ENCODE measurements around the gene ENAH.
"Not testable (repeated sequence)": the region's sequence is repeated elsewhere in the genome, so short reads cannot be mapped to it uniquely, and the experiment has no call there.

Gene ENAH

DNA sequence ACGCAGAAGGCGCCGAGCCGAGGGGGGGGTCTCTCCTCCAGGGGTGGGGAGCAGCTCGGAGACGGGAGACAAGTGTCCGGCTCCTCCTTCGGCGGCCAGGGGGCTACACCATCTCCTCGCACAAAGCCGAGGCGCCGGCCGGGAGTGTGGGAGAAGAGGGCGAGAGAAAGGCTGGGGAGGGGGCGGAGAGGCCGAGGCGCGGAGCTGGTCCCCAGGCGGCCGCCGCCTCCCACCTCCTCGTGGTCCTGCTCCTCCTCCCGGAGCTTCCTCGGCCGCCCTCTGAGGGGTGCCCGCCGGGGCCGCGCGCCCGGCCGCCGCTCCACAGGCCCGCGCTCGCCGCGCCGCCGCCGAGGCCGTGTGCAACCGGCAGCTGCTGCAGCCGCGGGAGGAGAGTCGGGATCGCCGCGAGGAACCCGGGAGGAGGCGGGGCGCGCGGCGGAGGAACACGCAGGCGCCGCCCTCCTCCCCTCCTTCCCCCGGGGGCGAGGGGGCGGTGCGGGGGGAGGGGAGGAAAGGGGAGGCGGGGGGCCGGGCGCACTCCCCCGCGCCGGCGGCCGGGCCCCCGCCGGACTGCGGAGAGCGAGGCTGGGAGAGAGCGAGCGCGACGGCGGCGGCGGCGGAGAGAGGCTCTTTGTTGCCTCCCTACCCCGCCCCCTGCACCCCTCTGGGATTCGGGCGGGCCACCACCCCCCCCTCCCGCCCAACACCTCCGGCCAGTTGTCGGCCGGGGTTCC, at the start of gene ENAH:
ENAH (minus strand) TSS at position 395 of the 734 bp plus-strand sequence. CDS start 433 bp downstream, outside the sequence.
- DNase-seq = peak; percentile 28 to 84

DNA sequence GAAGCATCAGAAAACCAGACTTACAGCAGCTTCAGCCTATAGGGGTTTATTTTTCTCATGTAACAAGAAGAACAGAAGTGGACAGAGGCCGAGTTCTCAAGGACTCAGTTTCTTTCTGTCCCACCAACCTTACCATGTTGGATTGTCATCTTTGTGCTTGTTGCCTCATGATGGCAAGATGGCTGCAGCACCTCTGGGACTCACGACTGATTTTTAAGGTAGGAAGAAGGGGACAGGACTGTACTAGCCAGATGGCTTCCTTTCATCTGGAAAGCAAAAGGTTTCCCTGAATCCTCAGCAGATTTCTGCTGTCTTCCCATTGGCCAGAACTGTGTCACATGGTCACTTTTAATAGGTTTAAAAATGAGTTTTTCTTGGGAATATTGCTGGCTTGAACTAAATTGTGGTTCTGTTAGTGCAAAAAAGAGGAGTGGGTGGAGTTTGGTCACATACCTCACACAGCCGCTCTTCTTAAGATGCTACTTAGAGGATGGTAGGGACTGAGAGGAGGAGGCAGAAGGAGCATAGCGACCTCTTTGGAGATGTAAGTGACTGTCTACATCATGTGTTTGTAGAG, 48.1 kb upstream of the ENAH start:
- DNase-seq = no peak

DNA sequence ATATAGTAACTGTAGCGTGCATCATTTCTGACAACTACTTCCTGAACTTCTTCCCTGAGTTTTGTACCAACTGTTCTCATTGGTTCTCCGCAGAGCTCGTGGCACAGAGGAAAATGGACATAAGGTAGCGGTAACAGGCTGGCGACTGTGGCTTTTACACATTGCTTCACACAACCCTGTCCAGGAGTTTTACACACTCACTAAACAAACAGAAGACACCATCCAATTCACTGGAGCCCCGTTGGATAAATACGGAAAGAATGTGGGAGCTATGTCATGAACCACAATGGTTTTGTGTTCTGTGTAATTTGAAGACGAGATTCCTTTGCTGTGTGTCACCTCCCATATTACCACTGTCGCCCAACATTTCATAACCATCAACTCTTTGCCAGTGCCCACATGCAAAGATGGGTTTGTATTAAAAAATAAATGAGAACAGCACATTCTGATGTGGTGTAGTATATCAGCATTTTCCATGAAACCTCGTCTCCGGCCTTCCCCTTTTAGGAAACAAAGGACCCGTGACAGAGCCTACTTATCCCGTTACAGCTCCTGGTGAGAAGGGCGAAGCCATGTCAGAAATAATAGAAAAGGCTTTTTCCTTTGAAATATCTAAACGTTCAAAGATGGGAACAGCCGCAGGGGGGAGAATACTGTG, 47.4 kb upstream of the ENAH start:
- DNase-seq = no peak

DNA sequence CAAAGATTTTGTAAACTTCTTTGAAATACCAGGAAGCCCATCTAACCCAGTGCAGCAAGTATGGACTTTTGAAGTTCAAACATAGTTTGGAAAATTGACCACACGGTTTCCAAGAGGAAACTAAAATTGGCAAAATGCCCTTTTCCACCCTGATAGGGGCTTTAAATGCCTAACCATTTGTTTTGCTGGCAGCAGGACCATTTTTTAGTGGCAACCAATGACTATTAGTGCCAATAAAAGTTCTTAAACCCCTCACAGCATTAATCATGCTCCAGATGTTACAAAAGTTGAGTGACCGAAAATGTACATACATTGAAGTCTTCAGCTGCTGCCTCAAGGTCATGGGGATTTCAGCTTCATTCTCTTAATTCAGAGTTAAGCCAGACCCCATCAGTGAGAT, 46.4 kb upstream of the ENAH start:
- no peak for DNase-seq

DNA sequence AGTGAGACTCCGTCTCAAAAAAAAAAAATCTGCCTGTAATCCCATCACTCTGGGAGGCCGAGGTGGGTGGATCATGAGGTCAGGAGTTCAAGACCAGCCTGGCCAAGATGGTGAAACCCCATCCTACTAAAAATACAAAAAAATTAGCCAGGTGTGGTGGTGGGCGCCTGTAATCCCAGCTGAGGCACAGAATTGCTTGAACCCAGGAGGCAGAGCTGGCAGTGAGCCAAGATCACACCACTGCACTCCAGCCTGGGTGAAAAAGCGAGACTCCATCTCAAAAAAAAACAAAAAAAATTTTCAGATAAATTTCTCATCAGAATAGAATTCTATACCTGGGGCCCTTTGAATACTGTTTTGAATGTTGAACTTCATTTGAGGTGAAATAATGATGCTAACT, 45.3 kb upstream of the ENAH start:
- DNase-seq = not testable (repeated sequence)

DNA sequence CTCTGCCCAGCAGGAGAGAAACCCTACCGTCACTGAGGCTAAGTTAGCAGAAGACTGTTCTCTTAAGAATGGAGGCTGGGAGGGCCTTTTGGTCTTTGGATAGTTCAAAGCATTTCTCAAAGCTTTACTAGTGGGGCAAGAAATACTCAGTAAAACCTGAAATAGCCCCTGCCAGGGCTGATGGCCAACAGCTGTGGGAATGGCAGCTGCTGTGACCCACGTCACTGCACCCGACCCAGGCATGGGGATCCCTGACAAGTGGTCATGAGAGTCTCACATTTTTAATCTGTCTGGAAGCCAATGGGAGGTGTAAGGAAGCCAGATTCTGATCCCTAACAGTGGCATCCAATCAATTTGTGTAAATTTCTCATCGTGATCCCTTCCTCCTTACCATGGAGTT, 44.5 kb upstream of the ENAH start:
- DNase-seq = no peak

DNA sequence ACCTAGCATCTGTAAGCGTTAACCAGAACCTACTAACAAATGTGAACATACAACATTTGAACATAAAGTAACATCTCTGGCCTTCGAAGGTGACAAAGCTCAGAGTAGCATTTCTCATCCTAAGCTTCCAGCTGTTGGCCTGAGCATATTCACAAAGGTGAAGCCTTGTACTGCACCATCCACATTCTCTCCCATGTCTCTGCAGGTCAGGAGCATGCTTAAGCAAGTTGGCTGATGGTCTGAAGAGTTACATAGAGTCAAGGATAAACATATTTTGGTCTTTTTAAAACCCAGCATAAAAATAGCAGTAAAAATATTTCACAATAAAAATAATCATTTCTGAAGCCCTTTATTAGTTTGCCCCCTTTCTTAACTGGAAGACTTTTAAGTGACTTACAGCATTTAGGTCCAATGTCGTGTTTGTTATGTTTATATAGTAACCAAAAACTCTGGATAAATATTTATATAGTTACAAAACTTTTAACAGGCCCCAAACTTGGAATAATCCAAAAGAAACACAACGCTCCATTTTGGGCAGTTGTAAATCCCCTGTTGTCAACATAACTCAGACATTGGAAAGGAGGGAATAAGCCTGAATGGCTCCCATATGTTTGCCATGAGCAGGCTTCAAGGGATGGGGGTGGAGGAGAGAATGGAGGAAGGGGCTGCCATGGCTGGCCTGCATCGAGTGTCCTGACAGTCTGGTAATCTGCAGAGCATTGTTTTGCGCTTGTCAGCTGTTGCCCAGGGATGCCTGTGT, 42.8 kb upstream of the ENAH start:
- DNase-seq = no peak

DNA sequence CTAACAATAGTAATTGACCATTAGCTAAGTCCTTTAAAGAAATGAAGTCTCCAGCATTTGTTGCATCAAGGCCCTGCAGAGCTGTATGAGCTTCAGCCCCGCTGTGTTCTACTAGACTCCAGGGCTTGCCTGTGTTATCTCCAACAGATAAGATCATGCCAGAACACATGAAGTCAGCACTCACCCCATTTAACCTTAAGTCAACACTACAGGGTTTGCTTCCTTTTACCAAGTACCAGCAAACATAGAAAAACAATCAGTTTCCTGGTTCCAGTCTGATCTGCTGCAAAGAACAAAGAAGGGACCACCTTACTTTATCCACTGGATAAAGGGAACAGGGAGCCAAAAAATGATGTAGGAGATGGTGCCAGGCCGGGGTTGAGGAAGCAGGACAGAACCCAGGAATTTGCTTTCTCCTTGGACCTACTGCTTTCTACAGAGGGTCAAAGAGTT, 41.3 kb upstream of the ENAH start:
- DNase-seq = no peak

DNA sequence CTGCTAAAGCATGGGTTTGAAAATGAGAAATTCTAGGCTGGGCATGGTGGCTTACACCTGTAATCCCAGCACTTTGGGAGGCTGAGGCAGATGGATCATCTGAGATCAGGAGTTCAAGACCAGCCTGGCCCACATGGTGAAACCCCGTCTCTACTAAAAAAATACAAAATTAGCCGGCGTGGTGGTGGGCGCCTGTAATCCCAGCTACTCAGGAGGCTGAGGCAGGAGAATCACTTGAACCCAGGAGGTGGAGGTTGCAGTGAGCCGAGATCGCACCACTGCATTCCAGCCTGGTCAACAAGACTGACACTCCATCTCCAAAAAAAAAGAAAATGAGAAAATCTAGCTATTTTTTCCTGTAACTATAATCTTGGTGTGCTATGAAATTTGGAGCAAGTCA, 40.8 kb upstream of the ENAH start:
- not testable (repeated sequence) for DNase-seq

DNA sequence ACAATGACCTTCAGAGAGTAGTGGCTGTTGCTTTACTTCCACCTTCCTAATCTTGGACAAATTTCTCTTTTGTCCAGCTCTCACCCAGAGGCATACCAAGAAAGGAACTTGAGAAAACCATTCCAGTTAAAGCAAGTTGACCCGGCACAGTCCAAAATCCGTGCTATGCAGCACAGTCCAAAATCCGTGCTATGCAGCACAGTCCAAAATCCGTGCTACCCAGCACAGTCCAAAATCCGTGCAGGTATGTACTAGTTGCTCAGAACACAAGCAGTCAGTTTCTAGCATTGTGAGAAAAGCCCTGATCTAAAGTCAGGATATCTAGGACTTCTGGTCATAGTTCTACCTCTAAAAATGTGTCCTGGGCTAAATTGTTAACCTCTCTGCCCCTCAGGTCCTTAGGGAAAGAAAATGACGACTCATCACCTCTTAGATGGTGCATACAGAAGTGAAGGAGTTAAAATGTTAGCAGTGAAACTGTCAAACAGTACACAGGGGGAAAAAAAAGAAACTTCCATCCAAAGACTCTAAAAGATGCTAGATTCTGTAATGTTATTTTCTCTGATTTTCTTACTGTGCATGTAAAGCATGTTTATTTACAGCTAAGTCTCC, 40.3 kb upstream of the ENAH start:
- no peak for DNase-seq

DNA sequence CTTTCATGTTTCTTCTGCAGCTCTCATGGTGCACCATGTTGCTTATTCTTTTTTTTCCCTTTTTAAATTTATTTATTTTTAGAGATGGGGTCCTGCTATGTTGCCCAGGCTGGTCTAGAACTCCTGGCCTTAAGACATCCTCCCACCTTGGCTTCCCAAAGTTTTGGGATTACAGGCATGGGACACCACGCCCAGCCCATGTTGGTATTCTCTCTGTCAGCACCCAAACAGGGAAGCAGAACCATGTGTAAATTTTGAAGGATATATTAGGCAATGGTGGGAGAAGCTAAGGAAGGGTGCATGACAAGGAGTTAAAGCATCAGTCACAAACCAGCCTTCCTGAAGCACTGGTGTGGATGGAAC, 39.6 kb upstream of the ENAH start:
- DNase-seq = no peak

DNA sequence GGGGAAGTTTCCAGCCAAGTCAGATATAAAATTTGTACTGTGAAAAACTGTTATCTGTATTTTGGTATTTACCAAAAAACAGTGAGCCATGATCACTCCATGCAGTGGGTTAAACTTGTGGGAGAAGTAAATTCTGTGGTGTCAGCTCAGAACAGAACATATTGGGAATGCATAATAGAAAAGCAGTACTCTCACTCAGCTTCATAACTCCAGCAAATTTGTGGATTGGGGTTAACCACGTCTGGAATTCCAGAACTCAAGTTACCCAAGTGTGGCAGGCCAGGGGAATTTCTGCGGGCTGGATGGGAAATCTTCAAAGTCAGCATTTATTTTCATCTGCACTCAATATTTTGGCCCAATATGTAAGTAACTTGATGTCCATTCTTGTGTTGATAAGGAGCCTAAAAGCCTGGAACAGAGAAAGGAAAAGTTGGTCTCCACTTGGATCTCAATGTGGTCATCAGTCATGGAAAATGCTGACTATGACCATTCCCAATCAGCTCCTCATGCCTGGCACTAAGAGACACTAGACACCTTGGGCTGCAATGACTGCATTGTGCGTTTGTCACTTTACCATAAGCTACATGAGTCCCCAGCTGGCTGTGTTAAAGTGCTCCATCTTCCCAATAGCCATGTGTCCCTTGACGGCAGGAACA, 39.1 kb upstream of the ENAH start:
- no peak for DNase-seq

DNA sequence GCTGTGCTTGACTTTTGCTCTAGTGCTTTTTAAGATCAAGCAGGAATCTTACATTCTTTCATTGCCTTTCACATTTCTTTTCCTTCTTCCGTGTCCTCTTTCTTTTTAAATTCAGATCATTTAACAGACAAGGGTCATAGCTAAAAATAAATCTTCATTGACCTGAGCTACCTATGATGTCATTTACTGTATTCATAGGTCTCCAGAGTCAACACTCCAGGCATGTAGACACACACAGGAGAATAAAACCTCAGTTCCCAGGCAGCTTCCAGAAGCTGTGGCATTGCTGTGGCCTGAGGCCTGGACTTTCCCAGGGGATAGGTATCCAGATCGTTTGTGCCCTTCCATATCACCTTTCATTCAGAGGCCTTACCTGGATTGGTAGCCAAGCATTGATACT, 38.5 kb upstream of the ENAH start:
- no peak for DNase-seq

DNA sequence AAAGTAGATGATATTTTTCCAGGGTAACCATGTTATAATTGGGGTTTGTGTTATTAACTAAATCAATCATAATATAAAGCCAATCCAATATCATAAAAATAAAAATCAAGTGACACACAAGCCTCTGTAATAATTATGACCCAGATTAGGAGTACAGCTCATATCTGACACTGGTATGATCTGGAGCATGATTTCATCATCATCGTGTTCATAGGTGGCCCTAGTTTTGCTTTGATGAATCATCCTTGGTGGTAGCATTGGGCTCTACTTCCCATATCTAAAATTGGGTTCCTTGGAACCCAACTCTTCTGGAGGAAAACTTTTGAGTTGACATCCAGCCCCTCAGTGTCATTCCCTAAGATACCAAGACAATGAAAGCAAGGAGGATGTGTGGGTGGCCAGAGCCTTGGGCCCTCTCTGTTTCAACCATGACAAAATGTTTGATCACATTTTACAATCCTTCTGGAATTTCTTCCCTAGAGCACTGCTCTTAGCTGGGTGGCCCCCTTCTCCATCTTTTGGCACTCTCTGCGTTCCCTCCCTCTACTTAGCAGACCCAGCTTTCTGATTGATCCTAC, 37.0 kb upstream of the ENAH start:
- no peak for DNase-seq

DNA sequence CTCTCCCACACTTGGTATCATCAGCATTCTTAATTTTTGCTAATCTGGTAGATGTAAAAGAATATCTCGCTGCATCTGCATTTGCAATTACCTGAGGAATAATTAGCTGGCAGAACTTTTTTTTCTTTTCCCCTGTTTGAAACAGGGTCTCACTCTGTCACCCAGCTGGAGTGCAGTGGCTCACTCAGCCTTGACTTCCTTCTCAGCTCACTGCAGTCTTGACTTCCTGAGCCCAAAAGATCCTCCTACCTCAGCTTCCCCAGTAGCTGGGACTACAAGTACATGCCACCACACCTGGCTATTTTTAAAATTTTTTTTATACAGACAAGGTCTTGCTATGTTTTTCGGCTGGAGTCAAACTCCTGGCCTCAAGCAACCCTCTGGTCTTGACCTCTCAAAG, 35.4 kb upstream of the ENAH start:
- DNase-seq = no peak

DNA sequence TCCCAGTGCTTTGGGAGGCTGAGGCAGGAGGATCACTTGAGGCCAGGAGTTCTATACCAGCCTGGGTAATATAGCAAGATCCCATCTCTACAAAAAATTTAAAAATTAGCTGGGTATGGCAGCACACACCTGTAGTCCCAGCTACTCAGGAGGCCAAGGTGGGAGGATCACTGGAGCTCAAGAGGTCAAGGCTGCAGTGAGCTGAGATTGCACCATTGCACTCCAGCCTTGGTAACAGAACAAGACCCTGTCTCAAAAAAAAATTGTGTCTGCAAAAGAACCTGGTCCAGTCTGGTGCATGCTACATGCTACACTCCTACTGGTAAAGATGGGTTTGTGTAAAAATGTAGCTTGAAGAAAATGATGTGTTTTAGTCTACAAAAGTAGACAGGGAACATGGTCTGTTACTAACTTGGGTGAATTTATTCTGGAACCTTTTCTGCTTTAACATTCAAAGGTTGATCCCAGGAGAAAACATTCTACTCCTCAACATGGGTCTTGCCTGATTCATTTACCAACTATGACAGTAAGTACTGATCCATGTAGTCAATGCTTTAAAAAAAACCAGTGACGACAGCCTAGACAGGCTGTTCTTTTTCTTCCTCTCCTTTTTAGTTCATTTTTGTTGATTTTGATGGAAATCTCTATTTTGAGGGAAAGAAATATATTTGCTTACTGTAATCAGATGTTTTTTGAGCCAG, 32.7 kb upstream of the ENAH start:
- no peak for DNase-seq

DNA sequence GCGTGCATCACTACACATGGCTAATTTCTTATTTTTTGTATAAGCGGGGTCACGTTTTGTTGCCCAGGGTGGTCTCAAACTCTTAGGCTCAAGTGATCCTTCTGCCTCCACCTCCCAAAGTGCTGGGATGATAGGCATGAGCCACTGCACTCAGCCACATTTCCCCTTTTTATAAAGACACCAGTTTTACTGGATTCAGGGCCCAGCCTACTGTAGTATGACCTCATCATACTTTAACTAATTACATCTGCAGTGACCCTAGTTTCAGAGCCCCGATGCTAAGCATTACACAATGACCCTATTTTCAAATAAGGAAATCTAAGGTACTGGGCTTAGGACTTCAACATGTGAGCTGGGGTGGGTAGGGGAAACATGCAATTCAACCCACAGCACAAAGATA, 31.8 kb upstream of the ENAH start:
- no peak for DNase-seq

DNA sequence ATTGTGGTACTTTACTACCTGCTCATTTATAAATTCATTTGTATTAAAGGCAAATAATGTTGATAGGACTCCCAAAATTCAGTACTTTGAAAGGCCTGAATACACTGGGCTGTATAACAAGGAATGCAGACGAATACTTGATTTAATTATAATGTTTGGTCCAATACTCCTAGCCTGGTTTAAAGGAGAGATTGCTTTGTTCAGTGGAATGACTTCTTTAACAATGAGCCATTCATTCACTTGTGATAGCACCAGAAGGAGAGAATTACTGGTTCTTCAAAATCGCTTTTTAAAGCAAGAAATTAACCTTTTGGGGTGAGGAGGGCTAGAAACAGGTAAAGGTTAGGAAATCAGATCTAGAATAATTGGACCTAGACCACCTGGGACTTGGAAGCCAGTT, 28.3 kb upstream of the ENAH start:
- DNase-seq = no peak

DNA sequence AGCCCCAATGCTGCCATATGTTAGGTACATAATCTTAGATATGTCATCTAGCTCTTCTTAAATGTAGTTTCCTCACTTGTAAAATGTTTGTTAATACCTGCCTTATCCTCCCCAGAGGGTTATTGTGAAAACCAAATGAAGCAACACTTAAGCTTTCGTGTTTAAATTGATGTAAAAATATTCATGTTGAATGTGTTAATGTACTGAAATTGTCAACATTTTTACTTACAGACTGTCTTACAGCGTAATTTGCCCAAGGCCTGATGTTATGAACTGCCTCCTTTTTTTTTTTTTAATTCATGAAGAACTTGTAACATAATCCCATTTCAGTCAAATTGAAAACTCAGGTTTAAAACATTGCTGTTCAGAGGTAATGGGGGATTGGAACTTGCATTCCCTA, 25.6 kb upstream of the ENAH start:
- no peak for DNase-seq

DNA sequence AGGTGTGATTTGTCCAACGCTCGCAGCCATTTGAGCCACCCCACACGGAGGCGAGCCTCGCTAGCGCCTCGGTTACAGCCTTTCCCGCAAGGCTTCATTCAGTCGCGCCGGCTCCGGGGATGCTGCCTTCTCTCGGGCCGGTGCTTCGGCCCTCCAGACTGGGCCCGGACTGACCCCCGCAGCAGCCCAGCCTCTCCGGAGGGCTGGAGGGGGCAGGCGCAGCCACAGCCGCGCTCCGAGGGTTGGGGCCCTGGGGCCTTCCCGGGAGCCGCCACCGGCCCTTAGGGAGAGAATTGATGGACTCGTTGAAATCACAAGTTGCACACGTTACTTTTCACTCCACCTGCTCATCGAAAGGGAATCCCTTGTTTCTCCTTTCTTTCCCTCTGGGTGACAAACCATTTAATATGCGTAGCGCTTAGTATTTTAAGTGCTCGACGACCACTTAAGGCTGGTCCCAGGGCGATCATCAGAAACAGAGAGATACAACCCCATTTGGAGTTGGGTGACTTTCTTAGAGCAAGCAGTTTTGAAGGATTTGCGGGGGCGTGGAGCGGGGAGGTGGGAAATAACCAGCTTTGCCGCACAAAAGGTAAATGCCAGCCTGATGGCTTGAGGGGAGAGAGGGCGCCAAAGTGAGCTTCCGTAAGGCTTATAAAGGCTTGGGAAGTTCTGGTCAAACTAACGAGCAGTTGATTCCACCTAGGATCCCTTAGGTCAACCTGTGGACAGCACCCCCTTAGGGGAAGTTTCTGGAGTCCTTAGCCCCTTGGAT, 24.6 kb upstream of the ENAH start:
- no peak for DNase-seq

DNA sequence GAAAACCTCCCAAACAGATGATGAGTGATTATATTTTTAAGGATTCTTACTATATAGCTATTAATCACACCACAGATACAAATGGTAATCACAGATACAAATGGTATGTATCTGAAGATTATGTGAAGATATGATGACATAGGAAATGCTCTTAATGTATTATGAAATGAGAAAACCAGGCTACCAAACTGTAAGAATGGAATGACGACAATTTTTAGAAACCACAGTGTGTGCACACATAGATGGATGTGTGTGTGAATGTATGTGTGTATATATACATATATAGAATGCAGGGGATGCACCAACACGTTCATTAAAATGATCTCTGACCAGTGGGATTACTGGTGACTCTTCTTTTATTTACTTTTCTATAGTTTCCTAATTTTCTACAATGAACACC, 21.5 kb upstream of the ENAH start:
- DNase-seq = no peak
